GM19324 (cell line): ENCODE data around the gene TESMIN.

Source experiments
- ATAC-seq: cut with Tn5 transposase; IDR thresholded peaks from one replicate; pipeline ENCODE4 v1.9.1; 2021; ENCODE audit warnings: mild to moderate bottlenecking, moderate library complexity; ENCODE audit not compliant: unreplicated experiment, low FRiP score

Gene TESMIN

GRCh38 chr11:68715456-68716122 lies 35.7 kb downstream of the TESMIN start:
- no peak for ATAC-seq

- ATAC-seq = no peak
Measured at GRCh38 chr11:68714060-68714856, 37.1 kb downstream of the TESMIN start.

- ATAC-seq = no peak
Measured at GRCh38 chr11:68711114-68711513, 40.2 kb downstream of the TESMIN start.

GRCh38 chr11:68710409-68710808 lies 40.9 kb downstream of the TESMIN start:
- ATAC-seq = no peak

- ATAC-seq = no peak
Measured at GRCh38 chr11:68709062-68709461, 42.3 kb downstream of the TESMIN start.

GRCh38 chr11:68707527-68707926 lies 43.8 kb downstream of the TESMIN start:
- ATAC-seq = no peak

- no peak for ATAC-seq
Measured at GRCh38 chr11:68704887-68705286, 46.4 kb downstream of the TESMIN start.

GRCh38 chr11:68698993-68699392 lies 52.3 kb downstream of the TESMIN start:
- no peak for ATAC-seq

- ATAC-seq = no peak
Measured at GRCh38 chr11:68695531-68695930, 55.8 kb downstream of the TESMIN start.

GRCh38 chr11:68694431-68695297 lies 56.7 kb downstream of the TESMIN start:
- ATAC-seq = no peak

- ATAC-seq = no peak
Measured at GRCh38 chr11:68693484-68693882, 57.8 kb downstream of the TESMIN start.

GRCh38 chr11:68692871-68693483 lies 58.3 kb downstream of the TESMIN start:
- no peak for ATAC-seq

- no peak for ATAC-seq
Measured at GRCh38 chr11:68692115-68692514, 59.2 kb downstream of the TESMIN start.

- no peak for ATAC-seq
Measured at GRCh38 chr11:68691402-68691784, 59.9 kb downstream of the TESMIN start.

GRCh38 chr11:68690671-68691401 lies 60.5 kb downstream of the TESMIN start:
- ATAC-seq = no peak

- ATAC-seq = no peak
Measured at GRCh38 chr11:68689737-68690625, 61.3 kb downstream of the TESMIN start.

- no peak for ATAC-seq
Measured at GRCh38 chr11:68688881-68689280, 62.4 kb downstream of the TESMIN start.

GRCh38 chr11:68687986-68688385 lies 63.3 kb downstream of the TESMIN start:
- no peak for ATAC-seq

GRCh38 chr11:68687311-68687710 lies 64.0 kb downstream of the TESMIN start:
- ATAC-seq = no peak
